Lower leg skin (tissue), 3 donors: ENCODE results near the gene PTK6.

Experiments
- POLR2A ChIP-seq, 2 donors: fragments of 450-650 bp; IDR thresholded peaks; one replicate each; pipeline ENCODE4 v1.6.1; 2016 to 2017; ENCODE audit warnings: antibody characterized with exemption in 2 of 2, mild to moderate bottlenecking in 1 of 2, moderate library complexity in 1 of 2
- TF ChIP-seq, protein P1 (sequence below), 3 donors: fragments of 450-650 bp; IDR thresholded peaks; one replicate each; pipeline ENCODE4 v1.5.1; 2016; ENCODE audit warnings: antibody characterized with exemption in 3 of 3, mild to moderate bottlenecking in 3 of 3, moderate library complexity in 2 of 3

DNA sequence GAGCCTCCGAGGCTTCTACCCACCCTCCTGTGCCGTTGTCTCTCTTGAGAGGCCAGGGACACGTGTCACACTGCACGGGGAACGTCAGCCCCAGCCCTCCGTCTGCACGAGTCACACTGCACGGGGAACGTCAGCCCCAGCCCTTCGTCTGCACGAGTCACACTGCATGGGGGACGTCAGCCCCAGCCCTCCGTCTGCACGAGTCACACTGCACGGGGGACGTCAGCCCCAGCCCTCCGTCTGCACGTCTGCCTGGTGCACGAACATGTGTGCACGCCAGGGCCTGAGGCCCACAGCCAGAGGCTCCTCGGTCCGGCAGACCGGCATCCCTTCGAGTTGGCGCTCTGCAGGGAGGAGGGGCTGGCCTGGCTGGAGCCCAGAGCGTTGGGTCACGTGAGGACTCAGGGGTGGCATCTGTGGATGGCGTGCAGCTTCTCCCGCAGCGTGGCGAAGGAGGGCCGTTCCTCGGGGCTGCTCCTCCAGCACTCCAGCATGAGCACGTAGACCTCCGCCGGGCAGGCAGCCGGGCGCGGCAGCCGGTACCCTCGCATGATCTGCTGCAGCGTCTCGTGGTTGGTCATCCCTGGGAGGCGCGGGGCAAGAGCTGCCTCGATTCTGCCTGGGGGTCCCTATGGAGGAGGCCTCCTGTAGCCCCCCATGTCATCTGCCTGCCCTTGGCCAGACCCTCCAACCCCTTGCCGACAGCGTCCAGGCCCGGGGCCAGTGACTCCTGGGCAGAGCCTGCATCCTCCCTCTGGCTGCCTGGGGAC, 3.4 kb upstream of the PTK6 start:
- TF ChIP-seq, protein P1, sequence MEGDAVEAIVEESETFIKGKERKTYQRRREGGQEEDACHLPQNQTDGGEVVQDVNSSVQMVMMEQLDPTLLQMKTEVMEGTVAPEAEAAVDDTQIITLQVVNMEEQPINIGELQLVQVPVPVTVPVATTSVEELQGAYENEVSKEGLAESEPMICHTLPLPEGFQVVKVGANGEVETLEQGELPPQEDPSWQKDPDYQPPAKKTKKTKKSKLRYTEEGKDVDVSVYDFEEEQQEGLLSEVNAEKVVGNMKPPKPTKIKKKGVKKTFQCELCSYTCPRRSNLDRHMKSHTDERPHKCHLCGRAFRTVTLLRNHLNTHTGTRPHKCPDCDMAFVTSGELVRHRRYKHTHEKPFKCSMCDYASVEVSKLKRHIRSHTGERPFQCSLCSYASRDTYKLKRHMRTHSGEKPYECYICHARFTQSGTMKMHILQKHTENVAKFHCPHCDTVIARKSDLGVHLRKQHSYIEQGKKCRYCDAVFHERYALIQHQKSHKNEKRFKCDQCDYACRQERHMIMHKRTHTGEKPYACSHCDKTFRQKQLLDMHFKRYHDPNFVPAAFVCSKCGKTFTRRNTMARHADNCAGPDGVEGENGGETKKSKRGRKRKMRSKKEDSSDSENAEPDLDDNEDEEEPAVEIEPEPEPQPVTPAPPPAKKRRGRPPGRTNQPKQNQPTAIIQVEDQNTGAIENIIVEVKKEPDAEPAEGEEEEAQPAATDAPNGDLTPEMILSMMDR (IDR thresholded peaks at IDR 0.05), result no peak
- no peak for TF ChIP-seq POLR2A (IDR thresholded peaks at IDR 0.05)
